ENCODE results near the gene NARS2.

GRCh38 chr11:78541537-78541936 is 33.1 kb downstream of the NARS2 start:
- no peak for TF ChIP-seq EZH2 (IDR thresholded peaks at IDR 0.05; ENCODE audit: borderline replicate concordance, insufficient read depth, low read depth, low read length, poor library complexity, severe bottlenecking)
- no peak for TF ChIP-seq CTCF (IDR thresholded peaks at IDR 0.05)

All from B cell (primary cell).